Osteoblast (primary cell): Measurements from ENCODE around the gene FASTKD3. TPM values are rescaled to one million over a fixed set of nuclear protein-coding genes. Genes with fewer than 3 reads are reported as not detected.

Source experiments
- DNase-seq: peaks from one replicate; pipeline ENCODE4 v3.0.0; 2011; ENCODE audit warnings: low spot score, mixed read lengths; ENCODE audit not compliant: insufficient read length; ENCODE audit errors: missing footprints
- H2AFZ ChIP-seq: 2 replicates; pipeline ENCODE4 v1.6.0; 2011; ENCODE audit warnings: mild to moderate bottlenecking, low read length
- H3K27ac ChIP-seq: 2 replicates; pipeline ENCODE4 v1.5.1; 2011; ENCODE audit warnings: mild to moderate bottlenecking, low read depth, low read length, moderate library complexity
- H3K27me3 ChIP-seq: 2 replicates; pipeline ENCODE4 v1.6.0; 2012; ENCODE audit warnings: mild to moderate bottlenecking, control low read depth, inconsistent platforms, low read length, moderate library complexity; ENCODE audit not compliant: insufficient read depth
- H3K36me3 ChIP-seq: 2 replicates; pipeline ENCODE4 v1.5.1; 2011; ENCODE audit warnings: mild to moderate bottlenecking, low read length, control low read depth, moderate library complexity; ENCODE audit not compliant: insufficient read depth
- H3K4me1 ChIP-seq: 2 replicates; pipeline ENCODE4 v1.5.1; 2011; ENCODE audit warnings: mild to moderate bottlenecking, low read length, control low read depth, moderate library complexity; ENCODE audit not compliant: insufficient read depth
- H3K4me2 ChIP-seq: 2 replicates; pipeline ENCODE4 v1.6.0; 2011; ENCODE audit warnings: mild to moderate bottlenecking, low read length; ENCODE audit not compliant: insufficient read depth
- H3K4me3 ChIP-seq: fragments of 200-600 bp; sonication (generic); 3 replicates; pipeline ENCODE4 v1.5.1; 2012; ENCODE audit warnings: mild to moderate bottlenecking, low read length, inconsistent platforms; ENCODE audit not compliant: insufficient read depth
- H3K79me2 ChIP-seq: 2 replicates; pipeline ENCODE4 v1.6.0; 2012; ENCODE audit warnings: mild to moderate bottlenecking, low read length, control low read depth, inconsistent platforms; ENCODE audit not compliant: insufficient read depth
- H3K9me3 ChIP-seq: 2 replicates; pipeline ENCODE4 v1.5.1; 2011; ENCODE audit warnings: low read depth, low read length, control low read depth
- H4K20me1 ChIP-seq: 2 replicates; pipeline ENCODE4 v1.6.0; 2012; ENCODE audit warnings: mild to moderate bottlenecking, low read length, control low read depth; ENCODE audit not compliant: insufficient read depth
- total RNA-seq: library from RNA; depleted of rRNA; stranded (reverse); fragments of >200 nt; gene quantifications from 2 replicates; pipeline ENCODE4 v1.2.3, GENCODE V29; 2012
- TF ChIP-seq, protein P1 (sequence below): IDR thresholded peaks from 2 replicates; pipeline ENCODE4 v1.5.1; 2011; ENCODE audit warnings: mild to moderate bottlenecking, low read depth, low read length, moderate library complexity; ENCODE audit errors: extremely low read depth

Gene FASTKD3
- total RNA-seq, 1 donor = 10.9 TPM

DNA sequence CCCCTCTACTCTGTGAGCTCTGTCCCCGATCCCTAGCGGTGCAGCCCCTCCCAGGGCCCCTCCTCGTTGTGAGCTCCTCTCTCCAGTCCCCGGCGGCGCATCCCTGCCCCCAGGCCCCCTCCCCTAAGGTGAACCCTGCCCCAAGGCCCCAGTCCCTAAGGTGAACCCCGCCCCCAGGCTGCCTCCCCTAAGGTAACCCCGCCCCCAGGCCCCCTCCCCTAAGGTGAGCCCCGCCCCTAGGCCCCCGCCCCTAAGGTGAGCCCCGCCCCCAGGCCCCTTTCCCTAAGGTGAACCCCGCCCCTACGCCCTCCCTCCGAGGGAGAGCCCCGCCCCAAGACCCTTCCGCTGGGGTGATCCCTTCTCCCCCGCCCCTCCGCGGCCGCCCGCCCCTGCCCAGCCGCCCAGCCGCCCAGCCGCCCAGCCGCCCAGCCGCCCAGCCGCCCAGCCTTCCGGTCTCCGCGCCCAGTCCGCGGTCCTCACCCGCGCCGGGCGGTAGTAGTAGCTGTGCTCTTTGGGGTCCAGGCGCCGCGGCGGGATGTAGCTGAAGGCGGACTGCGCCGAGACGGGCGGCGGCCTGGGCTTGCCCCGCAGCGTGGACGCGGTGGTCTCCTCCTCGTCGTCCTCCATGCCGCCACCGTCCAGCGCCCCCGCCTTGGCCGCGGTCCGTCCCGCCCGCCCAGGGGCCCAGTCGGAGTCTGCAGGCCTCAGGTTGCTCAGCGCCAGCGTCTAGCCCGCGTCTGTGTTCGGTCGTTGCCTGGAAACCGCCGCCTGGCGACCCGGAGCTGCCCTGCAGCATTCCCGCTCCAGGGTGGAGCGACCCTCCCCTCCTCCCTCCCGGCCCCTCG, 18.2 kb downstream of the FASTKD3 start, which contains the start of gene CFAP90:
TSS of gene CFAP90 (minus strand) at position 739 of the 845 bp plus-strand sequence. CDS start at position 627, 112 bp downstream.
- Histone ChIP-seq H3K4me2 (peak within 1 kb of the TSS; percentile 72), H2AFZ (peak within 1 kb of the TSS; percentile 68), H3K4me3 (peak within 1 kb of the TSS; percentile 66), H3K9me3 (no peaks in the 10 kb centered on the region), H3K27ac (no peak within 1 kb of the TSS), H3K79me2 (no peaks in the 10 kb centered on the region), H3K4me1 (peaks cover 3% of the 10 kb centered on the region), H4K20me1 (no peaks in the 10 kb centered on the region), H3K36me3 (no peaks in the 10 kb centered on the region), H3K27me3 (peaks cover 15% of the 10 kb centered on the region)
- DNase-seq = peak; percentile 90
- TF ChIP-seq, protein P1, sequence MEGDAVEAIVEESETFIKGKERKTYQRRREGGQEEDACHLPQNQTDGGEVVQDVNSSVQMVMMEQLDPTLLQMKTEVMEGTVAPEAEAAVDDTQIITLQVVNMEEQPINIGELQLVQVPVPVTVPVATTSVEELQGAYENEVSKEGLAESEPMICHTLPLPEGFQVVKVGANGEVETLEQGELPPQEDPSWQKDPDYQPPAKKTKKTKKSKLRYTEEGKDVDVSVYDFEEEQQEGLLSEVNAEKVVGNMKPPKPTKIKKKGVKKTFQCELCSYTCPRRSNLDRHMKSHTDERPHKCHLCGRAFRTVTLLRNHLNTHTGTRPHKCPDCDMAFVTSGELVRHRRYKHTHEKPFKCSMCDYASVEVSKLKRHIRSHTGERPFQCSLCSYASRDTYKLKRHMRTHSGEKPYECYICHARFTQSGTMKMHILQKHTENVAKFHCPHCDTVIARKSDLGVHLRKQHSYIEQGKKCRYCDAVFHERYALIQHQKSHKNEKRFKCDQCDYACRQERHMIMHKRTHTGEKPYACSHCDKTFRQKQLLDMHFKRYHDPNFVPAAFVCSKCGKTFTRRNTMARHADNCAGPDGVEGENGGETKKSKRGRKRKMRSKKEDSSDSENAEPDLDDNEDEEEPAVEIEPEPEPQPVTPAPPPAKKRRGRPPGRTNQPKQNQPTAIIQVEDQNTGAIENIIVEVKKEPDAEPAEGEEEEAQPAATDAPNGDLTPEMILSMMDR = peak; percentile 15

DNA sequence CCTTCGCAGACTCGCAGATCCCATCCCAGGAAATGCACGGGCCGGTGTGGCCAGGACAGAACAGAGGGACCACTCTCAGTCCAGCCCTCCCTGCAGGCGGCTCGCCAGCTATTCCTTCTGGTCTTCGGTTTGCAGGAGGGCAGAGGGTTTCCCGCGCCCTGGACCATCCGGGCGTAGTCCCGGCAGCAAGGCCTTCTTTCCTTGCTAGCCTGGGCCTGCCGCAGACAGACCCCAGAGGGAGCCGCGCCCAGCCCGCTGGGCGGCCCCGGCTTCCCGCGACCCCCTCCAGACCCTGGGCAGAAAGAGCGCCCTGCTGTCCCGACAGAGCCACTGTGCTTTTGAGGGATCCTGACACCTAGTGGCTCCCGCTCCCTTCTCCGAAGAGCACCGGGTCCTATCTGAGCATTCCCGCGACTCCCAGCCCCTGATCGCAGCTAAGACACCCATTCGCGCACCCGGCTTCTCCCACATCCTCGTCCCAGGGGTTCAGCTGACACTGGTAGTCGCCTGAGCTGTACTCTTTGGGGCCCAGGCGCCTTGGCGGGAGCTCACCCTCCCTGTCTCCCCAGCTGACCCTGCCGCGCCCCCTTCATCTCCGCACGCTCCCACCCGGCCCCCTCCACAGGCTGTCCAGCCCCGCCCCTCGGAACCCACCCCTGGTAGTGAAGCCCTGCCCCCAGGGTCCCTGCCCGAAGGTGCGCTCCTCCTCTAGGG, 19.0 kb downstream of the FASTKD3 start:
- H3K27me3 ChIP-seq = peaks cover 21% of the 10 kb centered on the region
- no peaks in the 10 kb centered on the region for H3K9me3 ChIP-seq
- H3K27ac ChIP-seq = no peak overlapping the region
- H4K20me1 ChIP-seq = no peaks in the 10 kb centered on the region
- H3K36me3 ChIP-seq = no peaks in the 10 kb centered on the region
- peak overlapping the region; percentile 33 for H3K4me3 ChIP-seq
- H3K79me2 ChIP-seq = no peaks in the 10 kb centered on the region
- peak overlapping the region; percentile 68 for H3K4me2 ChIP-seq
- peaks cover 3% of the 10 kb centered on the region for H3K4me1 ChIP-seq
- peak overlapping the region; percentile 51 for H2AFZ ChIP-seq
- peak; percentile 86 for DNase-seq
- TF ChIP-seq, protein P1 = no peak

- no peak overlapping the region for H3K27ac ChIP-seq
- peak; percentile 85 for DNase-seq
- peaks cover 3% of the 10 kb centered on the region for H3K4me1 ChIP-seq
- H3K36me3 ChIP-seq = no peaks in the 10 kb centered on the region
- peak overlapping the region; percentile 49 for H2AFZ ChIP-seq
- H4K20me1 ChIP-seq = no peaks in the 10 kb centered on the region
- H3K4me3 ChIP-seq = no peak overlapping the region
- no peaks in the 10 kb centered on the region for H3K9me3 ChIP-seq
- H3K79me2 ChIP-seq = no peaks in the 10 kb centered on the region
- peak overlapping the region; percentile 49 for H3K4me2 ChIP-seq
- peaks cover 25% of the 10 kb centered on the region for H3K27me3 ChIP-seq
- TF ChIP-seq, protein P1 = no peak
Observed at GRCh38 chr5:7848296-7848695, 20.5 kb downstream of the FASTKD3 start.

DNA sequence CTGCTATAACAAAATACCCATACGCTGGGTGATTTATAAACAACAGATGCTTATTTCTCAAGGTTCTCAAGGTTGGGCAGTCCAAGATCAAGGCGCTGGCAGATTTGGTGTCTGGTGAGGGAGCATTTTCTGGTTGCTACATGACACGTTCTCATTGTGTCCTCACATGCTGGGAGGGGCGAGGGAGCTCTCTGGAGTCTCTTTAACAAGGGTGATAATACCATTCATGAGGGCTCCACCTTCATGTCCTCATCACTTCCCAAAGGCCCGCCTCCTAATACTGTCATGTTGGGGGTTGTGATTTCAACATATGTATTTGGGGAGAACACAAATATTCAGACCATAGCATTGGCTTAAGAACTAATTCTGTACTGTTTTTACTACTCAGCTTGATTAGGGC, 22.5 kb downstream of the FASTKD3 start:
- peaks cover 24% of the 10 kb centered on the region for H3K27me3 ChIP-seq
- H3K36me3 ChIP-seq = no peaks in the 10 kb centered on the region
- H3K9me3 ChIP-seq = no peaks in the 10 kb centered on the region
- H3K27ac ChIP-seq = no peak overlapping the region
- H3K4me2 ChIP-seq = no peak overlapping the region
- H2AFZ ChIP-seq = no peak overlapping the region
- no peaks in the 10 kb centered on the region for H3K79me2 ChIP-seq
- no peaks in the 10 kb centered on the region for H4K20me1 ChIP-seq
- TF ChIP-seq, protein P1 = no peak
- no peaks in the 10 kb centered on the region for H3K4me1 ChIP-seq
- no peak for DNase-seq
- no peak overlapping the region for H3K4me3 ChIP-seq
